ENCODE measurements around the gene TECR. TPM values are rescaled to one million over a fixed set of nuclear protein-coding genes. Genes with fewer than 3 reads are reported as not detected.

TECR gene
- total RNA-seq, 1 experiment from 2014 or later, result 232 TPM

DNA sequence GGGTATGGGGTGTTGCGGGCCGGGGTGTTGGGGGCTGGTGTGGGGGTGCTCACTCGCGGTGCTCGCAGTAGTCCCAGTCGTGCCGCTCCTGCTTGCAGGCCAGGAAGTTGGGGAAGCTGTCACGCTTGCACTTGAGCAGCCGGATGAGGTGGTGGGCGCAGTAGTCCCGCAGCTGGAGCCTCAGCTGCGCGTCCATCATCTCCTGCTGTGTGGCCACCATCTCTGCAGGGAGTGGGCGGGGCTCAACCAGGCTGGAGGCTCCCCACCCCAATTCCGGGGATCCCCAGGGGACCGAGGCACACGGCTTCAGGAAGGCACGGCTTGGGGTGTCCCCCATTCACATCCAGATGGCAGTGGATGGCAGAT is 37.3 kb downstream of the TECR start:
- DNase-seq (ENCODE audit: low read depth, low spot score) (no peak), ATAC-seq (no peak)
- H2AFZ ChIP-seq (ENCODE audit: low read depth, low read length, poor library complexity, severe bottlenecking), result no peak overlapping the region
- H3K9me3 ChIP-seq (ENCODE audit: control insufficient read depth in 1 of 2, insufficient read depth in 1 of 2, low read depth in 1 of 2, low read length in 2 of 2), result no peaks in the 10 kb centered on the region
- H3K9me2 ChIP-seq (ENCODE audit: insufficient read depth), result no peaks in the 10 kb centered on the region
- H3K36me3 ChIP-seq (ENCODE audit: control insufficient read depth in 1 of 2, insufficient read depth in 2 of 2, low read length in 2 of 2), result peaks cover 0 to 4% of the 10 kb centered on the region in 2 experiments; a peak in 2 of 4 replicates
- ChIA-PET RAD21 (ENCODE audit: low non-redundant PET in 1 of 2, low total read pairs in 2 of 2, uncharacterized antibody in 2 of 2, unreplicated experiment in 2 of 2) (no interaction called here), CTCF (no interaction called here), POLR2A (no interaction called here)
- no peak overlapping the region for H3K9ac ChIP-seq (ENCODE audit: low read length)
- no TSS peak for BruUV-seq (replicated peaks)
- H3K4me2 ChIP-seq (ENCODE audit: low read length), result no peak overlapping the region
- H3K27me3 ChIP-seq (ENCODE audit: insufficient read depth, low read length), result no peaks in the 10 kb centered on the region
- H3K27ac ChIP-seq (ENCODE audit: low read depth, low read length), result no peak overlapping the region
- peaks cover 53% of the 10 kb centered on the region for H3K79me2 ChIP-seq (ENCODE audit: insufficient read depth, low read length)
- no peaks in the 10 kb centered on the region for H4K20me1 ChIP-seq (ENCODE audit: insufficient read depth)
- intact Hi-C loops (cut with micrococcal nuclease), result no loop called here
- H3K4me3 ChIP-seq (replicated peaks in 1 of 2; ENCODE audit: low read depth in 1 of 2, low read length in 2 of 2), result no peak overlapping the region
- no peak for TF ChIP-seq RAD21 (IDR thresholded peaks at IDR 0.05; ENCODE audit: low read depth)
- no peak for TF ChIP-seq JUND (IDR thresholded peaks at IDR 0.05)
- no peak for TF ChIP-seq EZH2phosphoT487 (IDR thresholded peaks at IDR 0.05; ENCODE audit: borderline replicate concordance)
- no peak for TF ChIP-seq CTCF (IDR thresholded peaks at IDR 0.05 in 2 of 3, conservative IDR thresholded peaks at IDR 0.05 in 1 of 3; ENCODE audit: borderline replicate concordance in 1 of 3, insufficient read depth in 1 of 3, low read depth in 2 of 3, low read length in 2 of 3)
- TF ChIP-seq, protein P1, sequence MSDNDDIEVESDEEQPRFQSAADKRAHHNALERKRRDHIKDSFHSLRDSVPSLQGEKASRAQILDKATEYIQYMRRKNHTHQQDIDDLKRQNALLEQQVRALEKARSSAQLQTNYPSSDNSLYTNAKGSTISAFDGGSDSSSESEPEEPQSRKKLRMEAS (IDR thresholded peaks at IDR 0.05), result no peak
- no peak for TF ChIP-seq REST (IDR thresholded peaks at IDR 0.05; ENCODE audit: low read depth)
- no peak for TF ChIP-seq FOSL1 (IDR thresholded peaks at IDR 0.05; ENCODE audit: low read depth)
- no peak for TF ChIP-seq POLR2AphosphoS5 (IDR thresholded peaks at IDR 0.05; ENCODE audit: low read depth, low read length)
- no peak for TF ChIP-seq ELF1 (IDR thresholded peaks at IDR 0.05; ENCODE audit: borderline replicate concordance, low read depth)
- TF ChIP-seq ZNF274 (IDR thresholded peaks at IDR 0.05; ENCODE audit: low read depth, low read length), result no peak
- TF ChIP-seq EGR1 (IDR thresholded peaks at IDR 0.05; ENCODE audit: low read depth), result no peak
- peaks cover 11 to 22% of the 10 kb centered on the region in 2 experiments; a peak in 3 of 4 replicates for H3K4me1 ChIP-seq (ENCODE audit: control insufficient read depth in 1 of 2, insufficient read depth in 2 of 2, low read length in 2 of 2)
